A673 (cell line): ENCODE results near the gene PCDHGB2. TPM values are rescaled to one million over a fixed set of nuclear protein-coding genes. Genes with fewer than 3 reads are reported as not detected.

Source experiments
- BruUV-seq: library from RNA; stranded (reverse); fragments of 400-500 nt; replicated peaks from 2 replicates; lab custom pipeline; 2021; lab: Mats Ljungman, UMichigan
- CTCF ChIA-PET: fragments of 300-600 bp; sonication (Branson Sonifier 250); formaldehyde crosslinking; loops from one replicate; lab custom pipeline; 2022; ENCODE audit warnings: antibody characterized with exemption; lab: Charles Lee
- POLR2A ChIA-PET: fragments of 300-600 bp; sonication (Branson Sonifier 250); formaldehyde crosslinking; loops from one replicate; lab custom pipeline; 2022; ENCODE audit warnings: antibody characterized with exemption; ENCODE audit not compliant: low non-redundant PET; lab: Charles Lee
- DNase-seq: peaks from one replicate; pipeline ENCODE4 v3.0.0-alpha.2; 2015; ENCODE audit warnings: low spot score
- H3K27ac ChIP-seq: fragments of 200-600 bp; sonication (generic); 2 replicates; pipeline ENCODE4 v1.5.1; 2016; ENCODE audit warnings: mixed run types, low read depth, mild to moderate bottlenecking, mixed read lengths, antibody characterized with exemption, low read length; ENCODE audit not compliant: poor library complexity, severe bottlenecking
- H3K27me3 ChIP-seq: fragments of 200-600 bp; sonication (generic); replicated peaks from 2 replicates; pipeline ENCODE4 v1.6.1; 2017; ENCODE audit warnings: mixed run types, low read depth, mild to moderate bottlenecking, mixed read lengths, antibody characterized with exemption, low read length; ENCODE audit not compliant: insufficient read depth, poor library complexity
- H3K36me3 ChIP-seq: fragments of 200-600 bp; sonication (generic); 2 replicates; pipeline ENCODE4 v1.6.1; 2016; ENCODE audit warnings: mixed run types, mild to moderate bottlenecking, mixed read lengths, antibody characterized with exemption, low read length; ENCODE audit not compliant: insufficient read depth, poor library complexity, severe bottlenecking
- H3K4me1 ChIP-seq: fragments of 200-600 bp; sonication (generic); 2 replicates; pipeline ENCODE4 v1.6.1; 2017; ENCODE audit warnings: mixed run types, mild to moderate bottlenecking, mixed read lengths, antibody characterized with exemption, low read length; ENCODE audit not compliant: insufficient read depth, poor library complexity, severe bottlenecking
- H3K4me3 ChIP-seq: fragments of 200-600 bp; sonication (generic); 2 replicates; pipeline ENCODE4 v1.5.1; 2016; ENCODE audit warnings: low read depth, mixed run types, mild to moderate bottlenecking, mixed read lengths, low read length; ENCODE audit not compliant: poor library complexity, severe bottlenecking
- H3K9me3 ChIP-seq: fragments of 200-600 bp; sonication (generic); 2 replicates; pipeline ENCODE4 v1.6.1; 2016; ENCODE audit warnings: mixed run types, low read depth, mild to moderate bottlenecking, mixed read lengths, antibody characterized with exemption, low read length; ENCODE audit not compliant: poor library complexity, severe bottlenecking
- CTCF ChIP-seq: fragments of 300-800, 200-600 bp; sonication (generic); conservative IDR thresholded peaks from 2 replicates; pipeline ENCODE4 v1.5.1; 2017; ENCODE audit warnings: low read depth, mild to moderate bottlenecking, antibody characterized with exemption, low read length, moderate library complexity, mixed read lengths
- EZH2 ChIP-seq: fragments of 200-600 bp; sonication (generic); IDR thresholded peaks from 2 replicates; pipeline ENCODE4 v1.6.1; 2017; ENCODE audit warnings: borderline replicate concordance, low read depth, mild to moderate bottlenecking, mixed read lengths, antibody characterized with exemption, low read length; ENCODE audit not compliant: poor library complexity, severe bottlenecking
- intact Hi-C: fragments of 100-400 bp; cut with micrococcal nuclease; formaldehyde crosslinking; loops from one replicate; pipeline ENCODE4 v1.10.0; 2022; ENCODE audit not compliant: unreplicated experiment
- total RNA-seq: library from RNA; stranded (reverse); gene quantifications from 2 replicates; pipeline ENCODE4 v1.2.3, GENCODE V29; 2021

Gene PCDHGB2
- total RNA-seq, 1 experiment from 2014 or later: 6.5 TPM

- H3K4me3 ChIP-seq: no peak overlapping the region
- POLR2A ChIA-PET: no interaction called here
- TF ChIP-seq CTCF (no peak), EZH2 (no peak)
- peaks cover 41% of the 10 kb centered on the region for H3K9me3 ChIP-seq
- H3K4me1 ChIP-seq: no peaks in the 10 kb centered on the region
- intact Hi-C loops: loop anchor here (5.0 kb wide), 1 partner anchor 211 kb away; no protein-coding TSS in a partner anchor
- no peak overlapping the region for H3K27ac ChIP-seq
- H3K36me3 ChIP-seq: no peaks in the 10 kb centered on the region
- no peak for DNase-seq
- CTCF ChIA-PET: interaction anchor here (2.5 kb wide), 1 partner anchor 212 kb away, joined by 12 read pairs; no protein-coding TSS in a partner anchor
- no TSS peak for BruUV-seq
- H3K27me3 ChIP-seq: no peaks in the 10 kb centered on the region
Observed at GRCh38 chr5:141351591-141351990, 8.2 kb upstream of the PCDHGB2 start.

GRCh38 chr5:141354900-141355469 is 4.8 kb upstream of the PCDHGB2 start, which contains the start of gene PCDHGA4:
Gene PCDHGA4, plus strand, starts transcription at chr5:141355021. Its CDS starts 87 bp downstream, at chr5:141355108.
- TF ChIP-seq CTCF (peak; percentile 50), EZH2 (no peak)
- POLR2A ChIA-PET: no interaction called here

GRCh38 chr5:141355641-141356040 is 4.2 kb upstream of the PCDHGB2 start:
- H3K36me3 ChIP-seq: no peaks in the 10 kb centered on the region
- no peaks in the 10 kb centered on the region for H3K4me1 ChIP-seq
- CTCF ChIA-PET: no interaction called here
- no peak overlapping the region for H3K27ac ChIP-seq
- DNase-seq: no peak
- H3K27me3 ChIP-seq: no peaks in the 10 kb centered on the region
- no peak overlapping the region for H3K4me3 ChIP-seq
- POLR2A ChIA-PET: no interaction called here
- BruUV-seq: no TSS peak
- TF ChIP-seq CTCF (no peak), EZH2 (no peak)
- peaks cover 46% of the 10 kb centered on the region for H3K9me3 ChIP-seq
- intact Hi-C loops: no loop called here

More at GRCh38 chr5:141354900-141355469, 4.8 kb upstream of the PCDHGB2 start, which contains the start of gene PCDHGA4:
- DNase-seq: no peak
- H3K36me3 ChIP-seq: no peaks in the 10 kb centered on the region
- CTCF ChIA-PET: no interaction called here
- no peaks in the 10 kb centered on the region for H3K4me1 ChIP-seq
- H3K27me3 ChIP-seq: no peaks in the 10 kb centered on the region
- H3K4me3 ChIP-seq: no peak within 1 kb of the TSS
- BruUV-seq: no TSS peak
- intact Hi-C loops: loop anchor here (5.0 kb wide), 1 partner anchor 207 kb away; no protein-coding TSS in a partner anchor
- H3K9me3 ChIP-seq: peaks cover 45% of the 10 kb centered on the region
- H3K27ac ChIP-seq: no peak within 1 kb of the TSS
